GM19438 (cell line): Measurements from ENCODE around the gene PRAMEF15.
"Not testable (repeated sequence)": the region's sequence is repeated elsewhere in the genome, so short reads cannot be mapped to it uniquely, and the experiment has no call there.

Experiments
- ATAC-seq: cut with Tn5 transposase; IDR thresholded peaks from one replicate; pipeline ENCODE4 v1.9.1; 2021; ENCODE audit warnings: low read depth; ENCODE audit not compliant: unreplicated experiment

PRAMEF15 gene

DNA sequence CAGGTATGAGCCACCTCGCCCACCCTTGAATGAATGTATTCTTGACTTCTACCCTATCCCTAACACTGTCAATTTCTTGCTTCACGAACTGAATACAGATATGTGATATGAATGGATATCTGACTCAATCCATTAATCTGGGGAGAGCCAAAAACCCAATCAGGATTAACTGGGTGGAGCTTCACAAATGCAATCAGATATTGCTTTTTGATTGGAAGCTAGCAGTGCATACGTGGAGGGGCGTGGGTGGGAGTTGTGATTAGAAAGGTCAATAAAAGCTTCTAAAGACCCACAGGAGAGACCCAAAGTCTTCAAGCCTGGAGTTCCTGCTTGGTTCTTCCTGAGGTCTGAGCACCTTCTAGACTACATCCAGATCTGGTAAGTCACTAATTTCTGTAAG is at the start of gene PRAMEF15:
Gene PRAMEF15 (plus strand): TSS at position 301 of the 400 bp plus-strand sequence. CDS start 2,827 bp downstream, outside the sequence.
- not testable (repeated sequence) for ATAC-seq

DNA sequence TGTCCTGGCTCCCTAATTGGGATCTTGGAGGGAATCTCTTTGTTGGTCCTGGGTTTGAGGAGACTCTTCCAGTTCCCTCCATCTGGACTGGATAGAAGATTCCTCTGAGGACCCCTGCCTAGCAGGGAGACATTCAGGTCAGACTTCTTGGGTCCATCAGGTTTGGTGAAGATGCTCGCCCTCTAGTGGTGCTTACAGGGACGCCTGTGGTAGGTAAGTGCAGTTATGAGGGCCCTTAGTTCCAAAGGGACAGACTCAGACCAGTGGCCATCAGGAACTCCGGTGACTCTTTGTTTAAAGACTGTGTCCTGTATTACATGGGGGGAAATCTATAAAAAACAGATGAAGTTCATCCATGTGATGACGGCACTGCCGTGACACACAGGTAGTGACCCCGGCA is 38.4 kb upstream of the PRAMEF15 start:
- not testable (repeated sequence) for ATAC-seq

DNA sequence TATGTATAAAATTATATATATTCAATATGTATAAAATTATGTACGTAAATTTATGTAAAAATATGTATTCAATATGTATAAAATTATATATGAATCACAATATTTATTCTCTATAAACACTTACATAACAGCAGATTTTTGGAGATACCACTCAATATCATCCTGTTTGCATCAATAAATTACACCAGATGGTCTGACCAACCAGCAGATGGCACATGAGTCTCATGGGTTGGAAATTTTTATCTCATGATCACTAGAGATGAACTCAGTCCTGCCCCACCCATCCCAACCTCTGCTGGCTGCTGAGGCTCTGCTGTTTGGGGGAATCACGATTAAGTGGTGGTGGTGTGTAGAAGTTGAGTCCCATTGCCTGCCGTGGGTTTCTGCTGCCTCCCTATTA is 35.8 kb upstream of the PRAMEF15 start:
- ATAC-seq: not testable (repeated sequence)

DNA sequence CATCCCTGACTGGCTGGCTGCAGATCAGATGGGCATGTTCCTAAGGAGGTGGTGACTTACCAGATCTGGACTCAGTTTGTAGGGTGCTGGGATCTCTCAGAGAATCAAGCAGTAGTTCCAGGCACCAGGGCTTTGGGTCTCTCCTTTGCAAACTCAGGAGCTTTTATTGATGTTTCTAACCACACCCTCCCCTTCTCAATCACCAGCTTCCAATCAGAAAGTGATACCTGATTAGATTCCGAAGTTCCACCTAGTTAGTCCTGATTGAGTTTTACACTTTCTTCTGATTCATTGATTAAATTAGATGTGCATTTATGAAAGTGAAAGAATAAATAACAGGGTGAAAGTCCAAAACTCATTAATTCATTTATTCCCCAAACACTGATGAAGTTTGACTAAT is 30.3 kb upstream of the PRAMEF15 start, which contains the start of gene PRAMEF8:
Gene PRAMEF8 (minus strand): TSS at position 101 of the 400 bp plus-strand sequence. CDS start 1,046 bp downstream, outside the sequence.
- ATAC-seq: not testable (repeated sequence)

DNA sequence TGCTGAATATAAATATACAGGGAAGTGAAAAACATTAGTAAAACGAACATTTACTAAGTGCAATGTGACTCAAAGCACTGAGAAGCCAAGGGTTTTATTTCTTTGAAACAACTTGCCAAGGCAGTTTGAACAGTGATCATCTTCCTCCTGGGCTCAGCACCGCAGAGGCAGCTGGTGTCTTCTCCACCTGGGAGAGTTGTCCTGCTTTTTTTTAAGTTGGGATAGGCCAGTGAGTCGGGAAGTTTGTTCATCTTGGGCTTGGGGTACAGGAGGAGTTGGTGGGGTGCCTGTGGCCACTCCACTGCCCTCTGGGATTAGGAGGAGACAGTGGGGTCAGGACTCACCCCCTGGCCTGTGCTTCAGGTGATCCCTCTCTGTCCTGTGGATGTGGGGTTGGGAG is 26.4 kb upstream of the PRAMEF15 start:
- not testable (repeated sequence) for ATAC-seq

DNA sequence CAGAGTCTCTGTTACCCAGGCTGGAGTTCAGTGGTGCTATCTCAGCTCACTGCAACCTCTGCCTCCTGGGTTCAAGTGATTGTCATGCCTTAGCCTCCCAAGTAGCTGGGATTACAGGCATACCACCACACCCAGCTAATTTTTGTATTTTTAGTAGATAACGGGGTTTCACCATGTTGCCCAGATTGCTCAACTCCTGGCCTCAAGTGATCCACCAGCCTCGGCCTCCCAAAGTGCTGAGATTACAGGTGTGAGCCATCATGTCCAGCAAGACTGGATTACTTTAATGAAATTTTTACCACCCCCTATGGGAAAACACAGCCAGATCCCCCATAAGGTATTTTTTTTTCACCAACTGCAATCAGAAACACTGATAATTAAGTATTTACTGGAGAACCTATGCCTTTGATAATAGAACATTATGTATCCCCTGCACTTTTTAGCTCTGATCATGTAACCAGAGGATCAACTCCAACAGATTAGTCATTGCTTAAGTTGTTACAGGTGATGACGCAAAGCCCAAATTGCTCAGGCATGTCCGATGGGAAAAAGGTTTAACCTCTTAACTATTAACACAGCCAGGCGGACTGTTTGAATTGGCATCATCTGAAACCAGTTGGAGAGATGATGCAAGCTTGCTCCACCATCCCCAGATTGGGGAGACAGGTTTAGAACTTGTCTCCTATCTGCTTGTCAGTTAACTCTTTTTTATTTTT is 18.0 kb upstream of the PRAMEF15 start:
- ATAC-seq: not testable (repeated sequence)

DNA sequence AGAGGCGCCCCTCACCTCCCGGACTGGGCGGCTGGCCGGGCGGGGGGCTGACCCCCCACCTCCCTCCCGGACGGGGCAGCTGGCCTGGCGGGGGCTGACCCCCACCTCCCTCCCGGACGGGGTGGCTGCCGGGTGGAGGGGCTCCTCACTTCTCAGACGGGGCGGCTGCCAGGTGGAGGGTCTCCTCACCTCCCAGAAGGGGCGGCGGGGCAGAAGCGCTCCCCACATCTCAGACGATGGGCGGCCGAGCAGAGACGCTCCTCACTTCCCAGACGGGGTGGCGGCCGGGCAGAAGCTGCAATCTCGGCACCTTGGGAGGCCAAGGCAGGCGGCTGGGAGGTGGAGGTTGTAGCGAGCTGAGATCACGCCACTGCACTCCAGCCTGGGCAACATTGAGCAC is 16.7 kb upstream of the PRAMEF15 start:
- not testable (repeated sequence) for ATAC-seq

DNA sequence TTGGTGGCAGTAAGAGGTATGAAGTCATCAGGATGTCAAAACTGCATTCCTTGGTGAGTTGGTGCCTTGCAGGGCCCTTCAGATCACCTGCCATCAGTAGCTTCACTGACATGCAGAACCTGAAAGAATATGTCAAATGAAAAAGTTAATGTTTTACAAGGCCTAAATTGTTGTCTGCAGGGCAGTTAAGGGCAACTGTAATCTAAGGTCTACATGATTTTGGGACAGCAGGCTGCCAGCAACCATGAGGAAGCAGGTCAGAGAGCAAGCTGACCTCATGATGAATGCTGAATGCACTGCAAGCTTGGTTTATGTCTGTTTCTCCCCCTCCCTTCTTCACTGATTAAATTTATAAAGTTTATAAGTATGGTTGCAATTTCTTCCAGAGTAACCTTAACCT is 13.2 kb upstream of the PRAMEF15 start:
- ATAC-seq: not testable (repeated sequence)

DNA sequence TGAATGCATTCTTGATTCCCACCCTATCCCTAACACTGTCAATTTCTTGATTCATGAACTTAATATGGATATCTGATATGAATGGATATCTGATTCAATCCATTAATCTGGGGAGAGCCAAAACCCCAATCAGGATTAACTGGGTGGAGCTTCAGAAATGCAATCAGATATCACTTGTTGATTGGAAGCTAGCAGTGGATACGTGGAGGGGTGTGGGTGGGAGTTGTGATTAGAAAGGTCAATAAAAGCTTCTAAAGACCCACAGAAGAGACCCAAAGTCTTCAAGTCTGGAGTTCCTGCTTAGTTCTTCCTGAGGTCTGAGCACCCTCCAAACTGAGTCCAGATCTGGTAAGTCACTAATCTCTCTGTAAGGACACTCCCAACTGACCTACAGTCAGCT is 12.1 kb upstream of the PRAMEF15 start, which contains the start of gene PRAMEF33:
Gene PRAMEF33 (plus strand): TSS at position 301 of the 400 bp plus-strand sequence. CDS start 2,416 bp downstream, outside the sequence.
- ATAC-seq: not testable (repeated sequence)

DNA sequence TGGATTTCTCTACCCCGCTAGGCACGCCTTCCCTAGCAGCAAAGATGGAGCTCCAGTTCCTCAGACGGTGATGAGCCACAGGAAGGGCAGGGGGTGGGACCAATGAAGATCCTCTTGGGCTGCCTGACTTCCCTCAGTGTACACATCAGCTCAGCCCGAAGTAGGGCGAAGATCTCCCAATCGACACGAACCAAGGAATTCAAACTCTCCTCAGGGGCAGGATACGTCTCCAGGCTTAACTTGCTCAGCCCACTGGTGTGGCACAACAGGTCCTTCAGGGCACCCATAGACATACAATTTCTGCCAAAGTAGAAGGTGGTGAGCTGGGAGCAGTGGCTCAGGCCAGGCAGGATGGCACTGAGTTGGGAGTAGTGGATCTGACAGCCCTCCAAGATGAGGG is 27.1 kb downstream of the PRAMEF15 start:
- ATAC-seq: not testable (repeated sequence)

DNA sequence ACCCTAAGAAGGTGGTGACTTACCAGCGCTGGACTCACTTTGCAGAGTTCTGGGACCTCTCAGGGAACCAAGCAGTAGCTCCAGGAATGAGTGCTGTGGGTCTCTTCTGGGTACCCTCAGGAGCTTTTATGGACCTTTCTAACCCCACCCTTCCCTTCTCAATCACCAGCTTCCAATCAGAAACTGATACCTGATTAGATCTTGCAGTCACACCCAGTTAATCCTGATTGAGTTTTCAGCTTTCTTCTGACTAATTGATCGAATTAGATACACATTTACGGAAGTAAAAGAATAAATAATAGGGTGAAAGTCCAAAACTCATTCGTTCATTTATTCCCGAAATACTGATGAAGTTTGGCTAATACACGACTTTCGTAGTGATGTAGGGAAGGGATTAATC is 31.7 kb downstream of the PRAMEF15 start, which contains the start of gene PRAMEF14:
Gene PRAMEF14 (minus strand): TSS at position 101 of the 400 bp plus-strand sequence. CDS start 1,820 bp downstream, outside the sequence.
- ATAC-seq: not testable (repeated sequence)

DNA sequence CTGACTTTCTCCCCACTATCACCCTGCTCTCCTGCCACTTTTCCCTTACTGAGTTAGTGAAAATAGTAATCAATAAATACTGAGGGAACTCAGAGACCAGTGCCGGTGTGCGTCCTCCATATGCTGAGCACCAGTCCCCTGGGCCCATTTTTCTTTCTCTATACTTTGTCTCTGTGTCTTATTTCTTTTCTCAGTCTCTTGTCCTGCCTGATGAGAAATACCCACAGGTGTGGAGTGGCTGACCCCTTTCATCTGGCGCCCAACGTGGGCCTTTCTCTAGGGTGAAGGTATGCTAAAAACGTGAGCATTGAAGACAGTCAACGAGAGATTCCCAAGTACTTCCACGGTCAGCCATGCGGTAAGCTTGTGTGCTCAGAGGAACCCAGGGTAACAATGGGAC is 38.1 kb downstream of the PRAMEF15 start:
- not testable (repeated sequence) for ATAC-seq

DNA sequence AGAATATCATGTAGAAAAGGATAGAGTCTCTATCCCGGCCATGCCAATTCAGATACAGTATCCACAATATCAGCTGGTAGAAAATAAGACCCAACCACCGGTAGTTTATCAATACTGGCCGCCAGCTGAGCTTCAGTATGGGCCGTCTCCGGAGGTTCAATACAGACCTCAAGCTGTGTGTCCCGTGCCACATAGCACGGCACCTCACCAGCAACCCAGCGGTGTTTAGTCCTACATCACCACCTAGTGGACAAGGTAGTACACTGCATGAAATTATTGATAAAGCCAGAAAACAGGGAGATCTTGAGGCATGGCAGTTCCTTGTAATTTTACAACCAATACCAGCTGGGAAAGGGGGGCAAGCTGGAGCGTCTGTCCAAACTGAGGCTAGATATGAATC is 39.1 kb downstream of the PRAMEF15 start:
- not testable (repeated sequence) for ATAC-seq

DNA sequence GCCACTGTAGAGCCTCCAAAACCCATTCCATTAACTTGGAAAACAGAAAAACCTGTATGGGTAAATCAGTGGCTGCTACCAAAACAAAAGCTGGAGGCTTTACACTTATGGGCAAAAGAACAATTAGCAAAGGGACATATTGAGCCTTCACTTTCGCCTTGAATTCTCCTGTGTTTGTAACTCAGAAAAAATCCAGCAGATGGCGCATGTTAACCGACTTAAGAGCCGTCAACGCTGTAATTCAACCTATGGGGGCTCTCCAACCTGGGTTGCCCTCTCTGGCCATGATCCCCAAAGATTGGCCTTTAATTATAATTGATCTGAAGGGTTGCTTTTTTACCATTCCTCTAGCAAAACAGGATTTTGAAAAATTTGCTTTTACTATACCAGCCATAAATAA is 41.4 kb downstream of the PRAMEF15 start:
- ATAC-seq: not testable (repeated sequence)

DNA sequence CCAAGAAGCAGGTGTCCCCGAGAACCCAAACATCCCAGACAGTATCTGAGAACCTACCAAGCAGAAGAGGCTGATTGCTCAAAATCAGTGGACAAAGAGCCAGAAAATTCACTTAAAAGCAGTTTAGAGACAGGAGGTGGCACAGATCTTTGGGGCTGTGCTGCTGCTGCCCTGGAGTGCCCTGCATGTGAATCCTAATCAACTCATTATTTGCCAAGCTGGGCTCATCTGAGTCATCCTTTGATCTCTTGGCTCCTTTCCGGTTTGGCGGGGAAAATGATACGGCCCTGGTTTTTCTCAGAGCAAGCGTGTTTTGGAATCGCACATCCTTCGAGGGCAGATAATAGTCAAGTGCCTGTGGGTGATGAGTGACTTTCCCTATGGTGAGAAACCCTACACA is 47.0 kb downstream of the PRAMEF15 start:
- ATAC-seq: not testable (repeated sequence)

DNA sequence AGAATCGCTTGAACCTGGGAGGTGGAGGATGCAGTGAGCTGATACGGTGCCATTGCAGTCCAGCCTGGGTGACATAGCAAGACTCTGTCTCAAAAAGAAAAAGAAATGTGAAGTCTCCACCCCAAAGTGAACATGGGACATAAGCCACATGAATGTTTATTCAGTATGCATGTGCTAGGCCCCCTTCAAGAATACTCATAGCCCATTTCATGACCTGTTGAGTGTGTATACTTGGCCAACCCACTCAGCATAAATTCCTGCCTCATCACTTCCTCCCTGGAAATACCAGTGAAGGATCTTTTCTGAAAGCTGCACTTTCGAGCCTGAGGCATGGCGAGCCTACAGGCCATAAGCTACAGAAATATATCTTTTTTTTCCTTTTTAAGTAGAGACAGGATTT is 49.5 kb downstream of the PRAMEF15 start:
- not testable (repeated sequence) for ATAC-seq

DNA sequence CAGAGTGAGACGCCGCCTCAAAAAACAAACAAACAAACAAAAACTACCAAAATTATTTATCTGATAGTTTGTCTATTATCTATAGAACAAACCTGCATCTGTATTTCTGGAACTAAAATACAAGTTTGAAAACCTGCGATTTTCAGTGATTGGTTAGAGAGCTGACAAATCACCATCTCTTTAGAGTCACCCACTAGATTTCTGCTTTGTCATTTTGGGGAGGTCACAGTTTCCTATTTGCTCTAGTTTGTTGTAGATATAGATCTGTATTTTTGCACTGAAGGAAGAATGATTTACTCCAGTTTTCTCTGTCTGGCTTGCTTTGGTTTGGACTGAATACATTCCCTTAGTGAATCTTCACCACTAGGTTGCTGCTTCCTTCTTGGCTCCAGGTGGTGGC is 51.2 kb downstream of the PRAMEF15 start:
- ATAC-seq: not testable (repeated sequence)

DNA sequence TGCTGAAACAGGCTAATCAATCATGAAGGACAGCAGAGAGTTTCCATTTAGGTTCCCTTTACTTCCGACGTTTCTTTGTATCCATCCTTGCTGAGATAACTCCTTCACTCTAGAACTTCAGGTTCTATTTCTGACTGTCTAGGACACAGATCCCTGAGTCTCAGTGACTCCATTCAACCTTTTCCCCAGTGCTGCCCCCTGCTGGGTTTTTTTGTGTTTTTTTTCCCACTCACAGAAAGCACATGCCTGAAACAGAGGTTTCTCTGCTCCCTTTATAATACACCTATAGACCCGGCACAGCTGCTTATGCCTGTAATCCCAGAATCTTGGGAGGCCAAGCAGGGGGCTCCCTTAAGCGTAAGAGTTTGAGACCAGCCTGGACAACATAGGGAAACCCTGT is 53.2 kb downstream of the PRAMEF15 start:
- ATAC-seq: not testable (repeated sequence)
